KMS-11 (cell line): ENCODE data around the gene CHRD.

Source experiments
- H2AFZ ChIP-seq: fragments of 200-600 bp; sonication (generic); 2 replicates; pipeline ENCODE4 v1.6.1; 2016; ENCODE audit warnings: antibody characterized with exemption, mixed run types, low read depth
- H3K27ac ChIP-seq: fragments of 200-600 bp; sonication (generic); 2 replicates; pipeline ENCODE4 v1.6.1; 2016; ENCODE audit warnings: mild to moderate bottlenecking, mixed run types
- H3K27me3 ChIP-seq: fragments of 200-600 bp; sonication (generic); 2 replicates; pipeline ENCODE4 v1.6.1; 2017; ENCODE audit warnings: mild to moderate bottlenecking, low read depth, mixed run types, moderate library complexity; ENCODE audit not compliant: insufficient read depth
- H3K36me3 ChIP-seq: fragments of 200-600 bp; sonication (generic); 2 replicates; pipeline ENCODE4 v1.6.1; 2017; ENCODE audit warnings: mild to moderate bottlenecking, mixed run types; ENCODE audit not compliant: insufficient read depth
- H3K4me1 ChIP-seq: fragments of 200-600 bp; sonication (generic); 2 replicates; pipeline ENCODE4 v1.6.1; 2016; ENCODE audit warnings: mild to moderate bottlenecking, low read depth, mixed run types; ENCODE audit not compliant: poor library complexity, severe bottlenecking
- H3K4me2 ChIP-seq: fragments of 200-600 bp; sonication (generic); 2 replicates; pipeline ENCODE4 v1.7.0; 2016; ENCODE audit warnings: mild to moderate bottlenecking, mixed run types
- H3K4me3 ChIP-seq: fragments of 200-600 bp; sonication (generic); IDR thresholded peaks from 2 replicates; pipeline ENCODE4 v1.6.1; 2017; ENCODE audit warnings: low read depth, low read length, mixed read lengths; ENCODE audit not compliant: insufficient read depth
- H3K79me2 ChIP-seq: fragments of 200-600 bp; sonication (generic); 2 replicates; pipeline ENCODE4 v1.6.1; 2016; ENCODE audit warnings: low read depth, mixed run types; ENCODE audit not compliant: insufficient read depth
- H3K9ac ChIP-seq: fragments of 200-600 bp; sonication (generic); 2 replicates; pipeline ENCODE4 v1.6.1; 2016; ENCODE audit warnings: mild to moderate bottlenecking, mixed run types
- H4K20me1 ChIP-seq: fragments of 200-600 bp; sonication (generic); 2 replicates; pipeline ENCODE4 v1.6.1; 2016; ENCODE audit warnings: mild to moderate bottlenecking, mixed run types; ENCODE audit not compliant: insufficient read depth
- TF ChIP-seq, protein P1 (sequence below): fragments of 200-600 bp; sonication (generic); conservative IDR thresholded peaks from 2 replicates; pipeline ENCODE4 v1.6.1; 2017; ENCODE audit warnings: low read depth, mild to moderate bottlenecking, antibody characterized with exemption, low read length, moderate library complexity, mixed read lengths

Gene CHRD

GRCh38 chr3:184375747-184376461 is 4.0 kb upstream of the CHRD start:
- TF ChIP-seq, protein P1, sequence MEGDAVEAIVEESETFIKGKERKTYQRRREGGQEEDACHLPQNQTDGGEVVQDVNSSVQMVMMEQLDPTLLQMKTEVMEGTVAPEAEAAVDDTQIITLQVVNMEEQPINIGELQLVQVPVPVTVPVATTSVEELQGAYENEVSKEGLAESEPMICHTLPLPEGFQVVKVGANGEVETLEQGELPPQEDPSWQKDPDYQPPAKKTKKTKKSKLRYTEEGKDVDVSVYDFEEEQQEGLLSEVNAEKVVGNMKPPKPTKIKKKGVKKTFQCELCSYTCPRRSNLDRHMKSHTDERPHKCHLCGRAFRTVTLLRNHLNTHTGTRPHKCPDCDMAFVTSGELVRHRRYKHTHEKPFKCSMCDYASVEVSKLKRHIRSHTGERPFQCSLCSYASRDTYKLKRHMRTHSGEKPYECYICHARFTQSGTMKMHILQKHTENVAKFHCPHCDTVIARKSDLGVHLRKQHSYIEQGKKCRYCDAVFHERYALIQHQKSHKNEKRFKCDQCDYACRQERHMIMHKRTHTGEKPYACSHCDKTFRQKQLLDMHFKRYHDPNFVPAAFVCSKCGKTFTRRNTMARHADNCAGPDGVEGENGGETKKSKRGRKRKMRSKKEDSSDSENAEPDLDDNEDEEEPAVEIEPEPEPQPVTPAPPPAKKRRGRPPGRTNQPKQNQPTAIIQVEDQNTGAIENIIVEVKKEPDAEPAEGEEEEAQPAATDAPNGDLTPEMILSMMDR: no peak
- peaks cover 65% of the 10 kb centered on the region for H3K27me3 ChIP-seq
- no peaks in the 10 kb centered on the region for H4K20me1 ChIP-seq
- H3K4me2 ChIP-seq: no peak overlapping the region
- H3K79me2 ChIP-seq: no peaks in the 10 kb centered on the region
- no peak overlapping the region for H2AFZ ChIP-seq
- H3K27ac ChIP-seq: no peak overlapping the region
- no peaks in the 10 kb centered on the region for H3K36me3 ChIP-seq
- no peak overlapping the region for H3K9ac ChIP-seq
- peaks cover 8% of the 10 kb centered on the region for H3K4me1 ChIP-seq
- no peak overlapping the region for H3K4me3 ChIP-seq

DNA sequence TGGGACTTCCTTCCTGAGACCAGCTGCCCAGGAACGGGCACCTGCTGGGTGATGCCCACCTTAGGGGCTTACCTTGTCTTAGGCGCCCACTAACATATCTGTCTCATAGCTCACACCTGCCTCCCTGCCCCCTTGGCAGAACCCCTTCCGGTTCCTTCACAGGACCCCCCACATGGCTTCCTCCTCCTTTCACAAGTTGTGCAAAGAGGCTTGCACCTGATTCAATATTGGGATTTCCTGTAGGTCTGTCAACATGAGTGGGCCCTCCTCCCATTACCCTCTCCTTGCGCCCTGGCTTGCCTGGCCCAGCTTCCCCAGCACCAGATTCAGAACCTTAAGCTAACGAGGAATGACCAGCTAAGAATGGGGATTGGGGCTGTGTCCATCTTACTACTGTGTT is 2.5 kb upstream of the CHRD start:
- no peaks in the 10 kb centered on the region for H3K36me3 ChIP-seq
- H3K9ac ChIP-seq: no peak overlapping the region
- H3K4me1 ChIP-seq: no peaks in the 10 kb centered on the region
- no peak overlapping the region for H3K4me2 ChIP-seq
- H3K27me3 ChIP-seq: peaks cover 70% of the 10 kb centered on the region
- H4K20me1 ChIP-seq: no peaks in the 10 kb centered on the region
- H3K27ac ChIP-seq: no peak overlapping the region
- H2AFZ ChIP-seq: no peak overlapping the region
- TF ChIP-seq, protein P1: no peak
- no peak overlapping the region for H3K4me3 ChIP-seq
- no peaks in the 10 kb centered on the region for H3K79me2 ChIP-seq

DNA sequence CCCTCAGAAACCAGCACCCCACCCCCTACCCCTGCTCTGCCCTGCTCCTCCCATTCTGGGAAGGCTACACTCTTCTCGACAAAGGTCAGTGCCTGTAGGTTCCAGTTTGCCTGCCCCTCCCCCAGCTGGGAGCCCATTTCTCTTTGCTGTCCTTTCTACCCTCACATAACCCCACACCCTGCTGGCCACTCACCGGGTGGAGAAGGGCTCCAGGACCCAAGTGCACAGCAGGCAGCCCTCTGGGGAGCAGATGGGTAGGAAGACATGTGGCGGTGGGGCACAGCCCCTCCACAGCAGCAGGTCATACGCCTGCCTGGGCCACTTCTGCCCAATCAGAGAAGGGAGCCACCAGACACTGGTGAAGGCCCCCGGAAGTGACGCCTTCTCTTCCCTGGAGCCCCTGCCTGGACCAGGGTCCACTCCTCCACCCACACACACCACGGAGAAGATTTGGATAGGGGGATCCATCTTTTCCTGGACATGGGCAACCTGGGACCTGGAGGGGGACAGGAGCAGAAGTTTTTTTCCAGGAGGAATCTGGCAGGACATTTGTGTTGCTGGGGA is 1.9 kb upstream of the CHRD start, which contains the start of gene THPO:
Gene THPO, minus strand, starts transcription at position 326 of the 564 bp plus-strand sequence. CDS start 1,948 bp downstream, outside the sequence.
- H2AFZ ChIP-seq: no peak within 1 kb of the TSS

DNA sequence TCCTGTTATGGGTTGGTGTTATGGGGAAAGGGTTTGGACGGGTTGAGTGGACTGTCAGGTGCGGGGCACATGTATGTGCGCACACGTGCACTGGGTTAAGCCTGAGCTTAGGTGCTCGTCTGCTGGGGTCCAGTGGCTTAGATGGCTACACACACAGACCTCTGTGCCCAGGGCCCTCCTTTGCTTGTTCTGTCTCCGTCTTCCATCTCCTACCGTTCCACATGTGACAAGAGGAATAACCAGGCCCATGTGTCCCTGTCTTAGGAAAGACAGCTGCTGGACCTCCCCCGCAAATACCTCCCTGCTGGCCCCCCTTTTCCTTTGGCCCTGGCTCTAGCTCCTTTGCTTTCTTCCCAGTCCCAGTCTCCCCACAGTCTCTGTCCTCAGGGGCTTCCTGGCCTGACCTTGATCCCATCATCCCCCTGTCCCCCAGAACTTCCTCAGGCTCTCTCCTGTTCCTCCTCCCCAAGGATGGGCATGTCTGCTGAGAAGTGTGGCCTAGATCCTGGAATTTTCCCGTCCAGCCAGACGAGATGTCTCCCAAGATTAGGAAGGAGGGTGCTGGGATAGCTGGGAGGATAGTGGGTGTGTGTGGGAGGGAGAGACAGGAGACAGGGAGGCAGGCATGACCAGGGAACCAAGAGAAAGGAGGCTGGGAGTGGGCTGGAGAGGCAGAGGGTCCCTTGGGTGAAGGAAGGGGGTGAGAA is 1.1 kb upstream of the CHRD start:
- no peak overlapping the region for H3K9ac ChIP-seq
- H3K27ac ChIP-seq: no peak overlapping the region
- TF ChIP-seq, protein P1: no peak
- no peak overlapping the region for H3K4me3 ChIP-seq
- H3K4me2 ChIP-seq: no peak overlapping the region
- H3K36me3 ChIP-seq: no peaks in the 10 kb centered on the region
- no peaks in the 10 kb centered on the region for H3K4me1 ChIP-seq
- H2AFZ ChIP-seq: no peak overlapping the region
- H3K79me2 ChIP-seq: no peaks in the 10 kb centered on the region
- peaks cover 62% of the 10 kb centered on the region for H3K27me3 ChIP-seq
- no peaks in the 10 kb centered on the region for H4K20me1 ChIP-seq

More for the DNA sequence above, 1.9 kb upstream of the CHRD start, which contains the start of gene THPO:
- no peaks in the 10 kb centered on the region for H4K20me1 ChIP-seq
- H3K79me2 ChIP-seq: no peaks in the 10 kb centered on the region
- no peak within 1 kb of the TSS for H3K4me3 ChIP-seq
- TF ChIP-seq, protein P1: no peak
- no peaks in the 10 kb centered on the region for H3K36me3 ChIP-seq
- no peak within 1 kb of the TSS for H3K4me2 ChIP-seq
- H3K9ac ChIP-seq: no peak within 1 kb of the TSS
- no peak within 1 kb of the TSS for H3K27ac ChIP-seq
- peaks cover 68% of the 10 kb centered on the region for H3K27me3 ChIP-seq
- no peaks in the 10 kb centered on the region for H3K4me1 ChIP-seq
